Measurements from ENCODE around the gene IQCF2.
"Not testable (repeated sequence)": the region's sequence is repeated elsewhere in the genome, so short reads cannot be mapped to it uniquely, and the experiment has no call there.

The IQCF2 gene

DNA sequence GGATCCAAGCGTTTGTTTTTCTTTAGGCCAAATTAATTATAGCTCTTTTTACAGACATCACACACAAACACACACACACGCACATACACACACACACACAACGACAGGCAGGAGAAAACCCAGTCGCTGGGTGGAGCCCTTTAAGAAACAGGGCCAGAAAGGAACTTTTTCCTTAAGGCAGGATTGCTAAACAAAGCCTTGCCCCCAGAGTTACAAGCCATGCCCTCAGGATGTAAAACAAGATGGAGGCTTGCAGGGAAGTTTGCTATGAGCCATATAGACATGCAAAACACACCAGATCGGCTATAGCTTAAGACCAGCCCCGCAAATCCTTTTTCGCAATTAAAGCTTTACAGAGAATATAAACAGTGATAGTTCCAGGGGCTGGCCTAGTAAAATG, 16.3 kb upstream of the IQCF2 start:
- no peak for DNase-seq (ENCODE audit: low read depth, low spot score)
- TF ChIP-seq, protein P1, sequence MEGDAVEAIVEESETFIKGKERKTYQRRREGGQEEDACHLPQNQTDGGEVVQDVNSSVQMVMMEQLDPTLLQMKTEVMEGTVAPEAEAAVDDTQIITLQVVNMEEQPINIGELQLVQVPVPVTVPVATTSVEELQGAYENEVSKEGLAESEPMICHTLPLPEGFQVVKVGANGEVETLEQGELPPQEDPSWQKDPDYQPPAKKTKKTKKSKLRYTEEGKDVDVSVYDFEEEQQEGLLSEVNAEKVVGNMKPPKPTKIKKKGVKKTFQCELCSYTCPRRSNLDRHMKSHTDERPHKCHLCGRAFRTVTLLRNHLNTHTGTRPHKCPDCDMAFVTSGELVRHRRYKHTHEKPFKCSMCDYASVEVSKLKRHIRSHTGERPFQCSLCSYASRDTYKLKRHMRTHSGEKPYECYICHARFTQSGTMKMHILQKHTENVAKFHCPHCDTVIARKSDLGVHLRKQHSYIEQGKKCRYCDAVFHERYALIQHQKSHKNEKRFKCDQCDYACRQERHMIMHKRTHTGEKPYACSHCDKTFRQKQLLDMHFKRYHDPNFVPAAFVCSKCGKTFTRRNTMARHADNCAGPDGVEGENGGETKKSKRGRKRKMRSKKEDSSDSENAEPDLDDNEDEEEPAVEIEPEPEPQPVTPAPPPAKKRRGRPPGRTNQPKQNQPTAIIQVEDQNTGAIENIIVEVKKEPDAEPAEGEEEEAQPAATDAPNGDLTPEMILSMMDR (IDR thresholded peaks at IDR 0.05; ENCODE audit: insufficient read depth, low read length, missing control alignments): no peak
- CTCF ChIA-PET: no interaction called here
- POLR2A ChIA-PET: no interaction called here
- H3K4me3 ChIP-seq (ENCODE audit: low read depth, low read length): no peak overlapping the region

DNA sequence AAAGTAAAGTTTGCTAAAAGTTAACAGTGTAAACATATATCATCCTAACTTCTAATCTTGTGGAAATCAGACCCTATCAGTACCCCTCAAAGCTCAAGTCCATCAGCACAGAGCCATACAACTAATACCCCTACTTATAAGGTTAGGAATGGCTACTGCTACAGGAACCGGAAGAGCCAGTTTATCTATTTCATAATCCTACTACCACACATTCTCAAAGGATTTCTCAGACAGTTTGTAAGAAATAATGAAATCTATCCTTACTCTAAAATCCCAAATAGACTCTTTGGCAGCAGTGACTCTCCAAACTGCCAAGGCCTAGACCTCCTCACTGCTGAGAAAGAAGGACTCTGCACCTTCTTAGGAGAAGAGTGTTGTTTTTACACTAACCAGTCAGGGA, 6.0 kb upstream of the IQCF2 start:
- DNase-seq (ENCODE audit: low read depth, low spot score): not testable (repeated sequence)

DNA sequence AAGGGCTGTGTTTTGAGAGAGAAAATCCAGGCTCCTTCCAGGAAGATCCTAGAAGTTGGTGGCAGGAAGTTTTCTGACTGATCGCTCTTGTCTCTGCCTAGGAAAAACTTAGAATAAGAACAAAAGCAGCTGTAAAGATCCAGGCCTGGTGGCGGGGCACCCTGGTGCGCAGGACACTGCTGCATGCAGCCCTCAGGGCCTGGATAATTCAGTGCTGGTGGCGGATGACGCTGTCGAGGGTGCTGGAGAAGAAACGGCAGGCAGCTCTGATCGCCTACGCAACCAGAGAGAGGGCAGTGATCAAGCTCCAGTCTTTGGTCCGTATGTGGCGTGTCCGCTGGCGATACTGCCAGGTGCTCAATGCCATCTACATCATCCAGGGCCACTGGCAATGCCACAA, 1.5 kb downstream of the IQCF2 start:
- ChIA-PET POLR2A (interaction anchor here (0.6 kb wide), 1 partner anchor 8 kb away, joined by 3 read pairs; no protein-coding TSS in a partner anchor), CTCF (no interaction called here)
- TF ChIP-seq, protein P1 (IDR thresholded peaks at IDR 0.05; ENCODE audit: insufficient read depth, low read length, missing control alignments): no peak
- DNase-seq (ENCODE audit: low read depth, low spot score): no peak
- no peak overlapping the region for H3K4me3 ChIP-seq (ENCODE audit: low read depth, low read length)

More for the DNA sequence above, 6.0 kb upstream of the IQCF2 start:
- POLR2A ChIA-PET; H3K4me3 ChIP-seq (ENCODE audit: low read depth, low read length); CTCF ChIA-PET: not testable (repeated sequence)

DNA sequence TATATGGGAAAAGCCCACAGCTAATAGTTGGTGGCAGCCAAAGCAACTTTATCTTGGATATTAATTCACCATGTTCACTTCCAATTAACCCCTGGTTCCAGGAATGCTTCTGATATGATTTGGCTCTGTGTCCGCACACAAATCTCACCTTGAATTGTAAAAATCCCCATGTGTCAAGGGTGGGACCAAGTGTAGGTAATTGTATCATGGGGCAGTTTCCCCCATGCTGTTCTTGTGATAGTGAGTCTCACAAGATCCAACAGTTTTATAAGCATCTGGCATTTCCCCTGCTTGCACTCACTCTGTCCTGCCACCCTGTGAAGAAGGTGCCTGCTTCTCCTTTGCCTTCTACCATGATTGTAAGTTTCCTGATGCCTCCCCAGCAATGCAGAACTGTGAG, 7.5 kb downstream of the IQCF2 start:
- CTCF ChIA-PET, POLR2A ChIA-PET: not testable (repeated sequence)

DNA sequence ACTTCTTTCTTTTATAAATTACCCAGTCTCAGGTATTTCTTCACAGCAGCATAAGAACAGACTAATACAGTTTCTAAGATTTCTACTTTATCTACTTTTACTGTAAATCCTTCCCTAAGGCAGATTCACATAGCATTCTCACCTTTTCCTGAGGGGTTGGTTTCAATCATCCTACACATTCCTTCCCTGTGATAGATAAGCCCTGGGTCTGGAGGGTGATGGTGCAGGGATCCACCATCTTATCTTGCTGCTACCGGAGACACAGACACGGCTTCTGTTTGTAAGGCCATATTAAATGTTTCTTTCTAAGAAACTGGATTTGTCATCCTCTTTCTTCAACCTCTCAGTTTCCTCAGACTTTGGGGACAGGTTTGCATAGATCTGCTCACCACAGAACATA, 7.9 kb downstream of the IQCF2 start:
- CTCF ChIA-PET: no interaction called here
- DNase-seq (ENCODE audit: low read depth, low spot score): no peak

More for the DNA sequence above, 7.5 kb downstream of the IQCF2 start:
- H3K4me3 ChIP-seq (ENCODE audit: low read depth, low read length); DNase-seq (ENCODE audit: low read depth, low spot score): not testable (repeated sequence)

DNA sequence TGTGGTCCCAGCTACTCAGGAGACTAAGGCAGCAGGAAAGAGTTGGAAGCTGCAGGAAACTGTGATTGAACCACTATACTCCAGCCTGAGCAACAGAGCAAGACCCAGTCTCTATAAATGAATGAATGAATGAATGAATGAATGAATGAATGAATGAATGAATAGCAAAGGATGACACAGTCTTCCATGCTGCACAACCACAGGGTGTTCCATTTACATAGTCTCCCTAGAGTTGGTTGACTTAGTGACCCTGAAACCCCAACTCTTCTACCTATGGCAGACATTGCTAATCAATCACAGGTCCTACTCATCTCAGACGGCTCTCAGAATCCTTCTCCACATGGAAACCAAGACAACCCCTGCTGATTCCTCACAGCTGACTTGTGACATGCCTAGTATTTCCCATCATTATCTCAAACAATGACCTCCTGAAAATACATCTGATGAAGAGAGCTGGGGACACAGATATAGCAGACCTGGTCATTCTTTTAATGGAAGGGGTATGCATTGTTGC, 11.9 kb downstream of the IQCF2 start:
- TF ChIP-seq, protein P1 (IDR thresholded peaks at IDR 0.05; ENCODE audit: insufficient read depth, low read length, missing control alignments): no peak
- no peak overlapping the region for H3K4me3 ChIP-seq (ENCODE audit: low read depth, low read length)
- ChIA-PET POLR2A (no interaction called here), CTCF (no interaction called here)
- DNase-seq (ENCODE audit: low read depth, low spot score): no peak

More for the DNA sequence above, 7.9 kb downstream of the IQCF2 start:
- TF ChIP-seq, protein P1 (IDR thresholded peaks at IDR 0.05; ENCODE audit: insufficient read depth, low read length, missing control alignments): no peak
- no peak overlapping the region for H3K4me3 ChIP-seq (ENCODE audit: low read depth, low read length)
- POLR2A ChIA-PET: no interaction called here

DNA sequence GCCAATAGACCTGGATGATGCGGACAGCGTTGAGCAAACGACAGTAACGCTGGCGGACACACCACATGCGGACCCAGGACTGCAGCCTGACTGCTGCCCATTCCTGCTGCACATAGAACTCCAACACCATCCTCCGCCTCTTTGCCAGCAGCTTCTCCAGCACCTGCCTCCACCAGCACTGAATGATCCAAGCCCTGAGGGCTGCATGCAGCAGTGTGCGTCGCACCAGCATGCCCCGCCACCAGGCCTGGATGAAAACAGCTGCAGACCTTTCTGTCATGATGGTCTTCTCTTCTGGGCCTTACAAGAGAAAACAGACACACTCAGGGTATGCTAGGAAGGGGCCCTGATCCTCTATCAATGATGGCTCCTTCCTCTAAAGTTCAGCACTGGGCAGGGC, 12.5 kb downstream of the IQCF2 start:
- no peak overlapping the region for H3K4me3 ChIP-seq (ENCODE audit: low read depth, low read length)
- ChIA-PET POLR2A (no interaction called here), CTCF (no interaction called here)
- DNase-seq (ENCODE audit: low read depth, low spot score): no peak
- TF ChIP-seq, protein P1 (IDR thresholded peaks at IDR 0.05; ENCODE audit: insufficient read depth, low read length, missing control alignments): no peak
